ENCODE measurements around the gene KLC1. TPM values are rescaled to one million over a fixed set of nuclear protein-coding genes. Genes with fewer than 3 reads are reported as not detected.

Gene KLC1
- total RNA-seq, 4 donors from 2014 or later: 205 to 427 (median 291) TPM

DNA sequence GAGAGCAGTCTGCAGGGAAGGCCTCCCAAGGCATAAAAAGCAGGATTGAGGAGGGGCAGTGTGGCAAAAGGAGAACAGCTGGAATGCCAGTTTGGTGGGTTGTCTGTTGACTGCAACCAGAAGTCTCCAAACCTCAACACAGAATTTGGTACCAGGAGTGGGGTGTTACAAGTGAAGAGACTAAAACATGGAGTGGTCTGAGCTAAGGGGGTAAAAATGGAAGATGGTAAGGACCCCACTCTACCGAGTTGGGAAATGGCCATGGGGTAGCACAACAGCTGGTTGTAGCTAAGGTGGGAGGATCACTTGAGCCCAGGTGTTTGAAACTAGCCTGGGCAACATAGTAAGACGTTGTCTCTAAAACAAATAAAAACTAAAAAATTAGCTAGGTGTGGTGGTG lies 17.8 kb upstream of the KLC1 start:
- peaks cover 13% of the 10 kb centered on the region for H3K27me3 ChIP-seq
- no peaks in the 10 kb centered on the region for H3K36me3 ChIP-seq
- in situ Hi-C loops (cut with MboI; ENCODE audit: low pct_ligation_motif_present in 1 of 4, low pct_unique_long_range_greater_than_20kb in 1 of 4, low sequenced_read_pairs in 3 of 4) (no loop called here), intact Hi-C loops (cut with DNase I; ENCODE audit: low total_unique reads) (no loop called here)
- no peak for DNase-seq
- peaks cover 4 to 22% (median 18%) of the 10 kb centered on the region in 4 donors for H3K4me1 ChIP-seq
- H3K9me3 ChIP-seq: peaks cover 0 to 13% of the 10 kb centered on the region in 2 donors
- TF ChIP-seq POLR2A (IDR thresholded peaks at IDR 0.05): no peak
- no peak for TF ChIP-seq POLR2AphosphoS5 (IDR thresholded peaks at IDR 0.05)
- TF ChIP-seq EP300 (IDR thresholded peaks at IDR 0.05; ENCODE audit: low read depth): no peak
- TF ChIP-seq, protein P1, sequence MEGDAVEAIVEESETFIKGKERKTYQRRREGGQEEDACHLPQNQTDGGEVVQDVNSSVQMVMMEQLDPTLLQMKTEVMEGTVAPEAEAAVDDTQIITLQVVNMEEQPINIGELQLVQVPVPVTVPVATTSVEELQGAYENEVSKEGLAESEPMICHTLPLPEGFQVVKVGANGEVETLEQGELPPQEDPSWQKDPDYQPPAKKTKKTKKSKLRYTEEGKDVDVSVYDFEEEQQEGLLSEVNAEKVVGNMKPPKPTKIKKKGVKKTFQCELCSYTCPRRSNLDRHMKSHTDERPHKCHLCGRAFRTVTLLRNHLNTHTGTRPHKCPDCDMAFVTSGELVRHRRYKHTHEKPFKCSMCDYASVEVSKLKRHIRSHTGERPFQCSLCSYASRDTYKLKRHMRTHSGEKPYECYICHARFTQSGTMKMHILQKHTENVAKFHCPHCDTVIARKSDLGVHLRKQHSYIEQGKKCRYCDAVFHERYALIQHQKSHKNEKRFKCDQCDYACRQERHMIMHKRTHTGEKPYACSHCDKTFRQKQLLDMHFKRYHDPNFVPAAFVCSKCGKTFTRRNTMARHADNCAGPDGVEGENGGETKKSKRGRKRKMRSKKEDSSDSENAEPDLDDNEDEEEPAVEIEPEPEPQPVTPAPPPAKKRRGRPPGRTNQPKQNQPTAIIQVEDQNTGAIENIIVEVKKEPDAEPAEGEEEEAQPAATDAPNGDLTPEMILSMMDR (IDR thresholded peaks at IDR 0.05): no peak
- H3K27ac ChIP-seq: no peak overlapping the region
- 95 to 96% methylated on average over 2 of the region's 2 CpGs for WGBS, 2 donors (ENCODE audit: low coverage in 1 of 2)
- H3K4me3 ChIP-seq: no peak overlapping the region

GRCh38 chr14:103613517-103613916 lies 15.5 kb upstream of the KLC1 start:
- 84 to 87% methylated on average over 4 of the region's 4 CpGs for WGBS, 2 donors (ENCODE audit: low coverage in 1 of 2)

DNA sequence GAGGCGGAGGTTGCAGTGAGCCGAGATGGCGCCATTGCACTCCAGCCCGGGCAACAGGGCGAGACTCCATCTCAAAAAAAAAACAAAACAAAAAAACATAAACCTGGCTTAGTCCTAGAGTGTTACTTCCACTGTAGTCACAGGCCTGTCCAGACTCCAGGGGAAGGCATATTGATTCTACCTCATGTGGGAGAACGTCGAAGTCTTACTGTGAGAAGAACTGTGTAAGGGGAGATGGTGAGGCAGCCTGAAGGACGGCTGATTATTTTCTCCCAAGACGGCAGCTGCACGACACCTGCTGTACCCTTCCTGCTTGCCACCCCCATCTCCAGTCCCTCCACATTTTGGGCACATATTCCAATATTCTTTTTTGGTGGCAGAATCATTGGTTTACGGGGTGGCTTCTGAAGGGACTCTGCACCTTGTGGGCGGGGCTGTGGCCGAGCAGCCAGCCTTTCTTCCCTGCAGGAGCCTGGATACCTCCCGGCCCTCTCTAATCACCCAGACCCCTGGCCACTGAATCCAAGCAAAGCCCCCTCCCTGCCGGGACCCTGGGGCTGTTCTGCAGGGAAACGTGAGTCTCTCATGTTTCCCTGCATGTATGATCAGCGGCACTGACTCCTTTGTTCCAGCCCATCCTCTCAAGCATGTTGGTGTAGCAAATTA lies 12.2 kb upstream of the KLC1 start:
- H3K9me3 ChIP-seq: no peaks in the 10 kb centered on the region
- intact Hi-C loops (cut with DNase I; ENCODE audit: low total_unique reads): no loop called here
- H3K4me3 ChIP-seq: no peak overlapping the region
- TF ChIP-seq POLR2AphosphoS5 (IDR thresholded peaks at IDR 0.05): no peak
- WGBS, 2 donors (ENCODE audit: low coverage in 1 of 2): 78 to 100% methylated on average over 1 to 17 of the region's 17 CpGs
- H3K4me1 ChIP-seq: no peaks in the 10 kb centered on the region
- H3K27ac ChIP-seq: no peak overlapping the region
- H3K27me3 ChIP-seq: no peaks in the 10 kb centered on the region
- no peaks in the 10 kb centered on the region for H3K36me3 ChIP-seq
- in situ Hi-C loops (cut with MboI; ENCODE audit: low pct_ligation_motif_present in 1 of 4, low pct_unique_long_range_greater_than_20kb in 1 of 4, low sequenced_read_pairs in 3 of 4): no loop called here
- no peak for DNase-seq

More at GRCh38 chr14:103613517-103613916, 15.5 kb upstream of the KLC1 start:
- H3K27ac ChIP-seq: no peak overlapping the region
- H3K4me3 ChIP-seq: no peak overlapping the region
- peaks cover 0 to under 1% (median under 1%) of the 10 kb centered on the region in 4 donors for H3K4me1 ChIP-seq
- no peaks in the 10 kb centered on the region for H3K36me3 ChIP-seq
- TF ChIP-seq POLR2AphosphoS5 (IDR thresholded peaks at IDR 0.05) (no peak), POLR2A (IDR thresholded peaks at IDR 0.05) (no peak), EP300 (IDR thresholded peaks at IDR 0.05; ENCODE audit: low read depth) (no peak)
- TF ChIP-seq, protein P1 (IDR thresholded peaks at IDR 0.05): peak in 3 of 5 experiments; percentile 17 to 38 (median 25)
- peaks cover 0 to 13% of the 10 kb centered on the region in 2 donors for H3K9me3 ChIP-seq
- in situ Hi-C loops (cut with MboI; ENCODE audit: low pct_ligation_motif_present in 1 of 4, low pct_unique_long_range_greater_than_20kb in 1 of 4, low sequenced_read_pairs in 3 of 4): no loop called here
- H3K27me3 ChIP-seq: peaks cover 3% of the 10 kb centered on the region
- peak; percentile 14 for DNase-seq
- intact Hi-C loops (cut with DNase I; ENCODE audit: low total_unique reads): no loop called here

GRCh38 chr14:103619057-103619456 lies 10.0 kb upstream of the KLC1 start:
- H3K27ac ChIP-seq: no peak overlapping the region
- in situ Hi-C loops (cut with MboI; ENCODE audit: low pct_ligation_motif_present in 1 of 4, low pct_unique_long_range_greater_than_20kb in 1 of 4, low sequenced_read_pairs in 3 of 4): no loop called here
- peaks cover 0 to 8% (median 2%) of the 10 kb centered on the region in 4 donors for H3K4me1 ChIP-seq
- H3K36me3 ChIP-seq: no peaks in the 10 kb centered on the region
- intact Hi-C loops (cut with DNase I; ENCODE audit: low total_unique reads): no loop called here
- H3K27me3 ChIP-seq: no peaks in the 10 kb centered on the region
- TF ChIP-seq EP300 (IDR thresholded peaks at IDR 0.05; ENCODE audit: low read depth) (no peak), POLR2A (IDR thresholded peaks at IDR 0.05) (no peak), POLR2AphosphoS5 (IDR thresholded peaks at IDR 0.05) (no peak)
- TF ChIP-seq, protein P1 (IDR thresholded peaks at IDR 0.05): no peak
- DNase-seq: no peak
- 74% methylated on average over 5 of the region's 5 CpGs; no CpG with 5 or more reads in 1 of the 2 donors for whole genome bisulfite sequencing, 2 donors (ENCODE audit: low coverage in 1 of 2)
- H3K4me3 ChIP-seq: no peak overlapping the region
- no peaks in the 10 kb centered on the region for H3K9me3 ChIP-seq

Data from transverse colon (tissue), 4 donors.